Testis (tissue), 2 donors: ENCODE data around the gene KRTAP13-2.
A peak's percentile ranks its signal among the peaks of the same experiment; 100 is the strongest.

Experiments used
- CTCF ChIP-seq, 3 experiments: fragments of 450-650 bp in 2 of 3; fragments of 200-600 bp in 1 of 3; sonication (generic) in 1 of 3; IDR thresholded peaks; one replicate each; pipeline ENCODE4 v1.5.1; 2016 to 2019; ENCODE audit warnings: antibody characterized with exemption in 3 of 3, mild to moderate bottlenecking in 2 of 3, moderate library complexity in 1 of 3
- POLR2A ChIP-seq: fragments of 450-650 bp; IDR thresholded peaks from one replicate; pipeline ENCODE4 v1.6.1; 2017; ENCODE audit warnings: antibody characterized with exemption, mild to moderate bottlenecking, moderate library complexity

GRCh38 chr21:30408782-30409494 is 36.9 kb upstream of the KRTAP13-2 start:
- TF ChIP-seq CTCF (IDR thresholded peaks at IDR 0.05) (peak; percentile 18 to 45 (median 31)), POLR2A (no peak)
